ENCODE results near the gene CEACAM3.

Gene CEACAM3

GRCh38 chr19:41844601-41845000 lies 48.2 kb downstream of the CEACAM3 start, which contains the start of gene LYPD4:
TSS of gene LYPD4 (minus strand) at chr19:41844683. CDS start at chr19:41839285, 5,398 bp downstream.
- no peak within 1 kb of the TSS for H3K27ac Mint-ChIP-seq
- DNase-seq: no peak
- TF ChIP-seq CTCF (IDR thresholded peaks at IDR 0.05): no peak
- H3K9me3 Mint-ChIP-seq: peaks cover 30% of the 10 kb centered on the region
- no peak within 1 kb of the TSS for H3K4me3 Mint-ChIP-seq
- no peaks in the 10 kb centered on the region for H3K36me3 Mint-ChIP-seq (ENCODE audit: low read depth)
- no peaks in the 10 kb centered on the region for H3K4me1 Mint-ChIP-seq
- peaks cover 49% of the 10 kb centered on the region for H3K27me3 Mint-ChIP-seq (ENCODE audit: low read depth, poor library complexity)

- peaks cover 49% of the 10 kb centered on the region for H3K27me3 Mint-ChIP-seq (ENCODE audit: low read depth, poor library complexity)
Measured at GRCh38 chr19:41845001-41845050, 48.4 kb downstream of the CEACAM3 start, which contains the start of gene DMRTC2. TSS of gene DMRTC2 (plus strand) at chr19:41845042. CDS start at chr19:41847429, 2,387 bp downstream.

GRCh38 chr19:41845051-41845590 lies 48.7 kb downstream of the CEACAM3 start:
- no peaks in the 10 kb centered on the region for H3K36me3 Mint-ChIP-seq (ENCODE audit: low read depth)

More at GRCh38 chr19:41845001-41845050, 48.4 kb downstream of the CEACAM3 start, which contains the start of gene DMRTC2:
- H3K36me3 Mint-ChIP-seq (ENCODE audit: low read depth): no peaks in the 10 kb centered on the region
- no peaks in the 10 kb centered on the region for H3K4me1 Mint-ChIP-seq
- H3K27ac Mint-ChIP-seq: no peak within 1 kb of the TSS
- no peak for TF ChIP-seq CTCF (IDR thresholded peaks at IDR 0.05)
- peaks cover 30% of the 10 kb centered on the region for H3K9me3 Mint-ChIP-seq
- DNase-seq: no peak
- no peak within 1 kb of the TSS for H3K4me3 Mint-ChIP-seq

DNA sequence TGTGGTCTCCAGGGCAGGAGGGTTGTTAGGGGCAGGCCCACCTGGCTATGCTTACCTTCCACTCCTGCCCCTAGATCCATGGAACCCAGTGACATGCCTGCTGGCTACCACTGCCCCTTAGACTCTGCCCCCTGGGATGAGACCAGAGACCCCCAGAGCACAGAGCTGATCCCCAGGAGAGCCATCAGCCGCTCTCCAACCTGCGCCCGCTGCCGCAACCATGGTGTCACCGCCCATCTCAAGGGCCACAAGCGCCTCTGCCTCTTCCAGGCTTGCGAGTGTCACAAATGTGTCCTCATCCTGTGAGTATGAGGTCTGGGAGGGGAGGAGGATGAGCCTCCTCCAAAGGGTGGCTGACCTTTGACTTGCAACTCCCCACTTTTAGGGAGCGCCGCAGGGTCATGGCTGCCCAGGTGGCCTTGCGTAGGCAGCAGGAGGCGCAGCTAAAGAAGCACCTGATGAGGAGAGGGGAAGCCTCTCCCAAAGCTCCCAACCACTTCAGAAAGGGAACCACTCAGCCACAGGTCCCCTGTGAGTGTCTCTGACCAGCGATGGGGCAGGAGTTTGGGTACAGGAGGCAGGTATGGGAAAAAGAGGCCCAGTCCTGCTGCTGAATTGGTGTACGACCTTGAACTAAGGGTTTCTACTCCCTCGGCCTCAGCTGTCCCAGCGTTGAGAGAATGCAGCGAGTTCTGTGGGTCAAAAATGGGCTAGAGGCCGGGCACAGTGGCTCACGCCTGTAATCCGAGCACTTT lies 51.1 kb downstream of the CEACAM3 start:
- Mint-ChIP-seq H3K4me1 (no peaks in the 10 kb centered on the region), H3K9me3 (peaks cover 26% of the 10 kb centered on the region), H3K36me3 (ENCODE audit: low read depth) (no peaks in the 10 kb centered on the region), H3K27me3 (ENCODE audit: low read depth, poor library complexity) (peaks cover 74% of the 10 kb centered on the region), H3K27ac (no peak overlapping the region), H3K4me3 (no peak overlapping the region)
- DNase-seq: no peak
- no peak for TF ChIP-seq CTCF (IDR thresholded peaks at IDR 0.05)

More at GRCh38 chr19:41845051-41845590, 48.7 kb downstream of the CEACAM3 start:
- peaks cover 52% of the 10 kb centered on the region for H3K27me3 Mint-ChIP-seq (ENCODE audit: low read depth, poor library complexity)
- H3K27ac Mint-ChIP-seq: no peak overlapping the region
- no peaks in the 10 kb centered on the region for H3K4me1 Mint-ChIP-seq
- no peak for DNase-seq
- no peak for TF ChIP-seq CTCF (IDR thresholded peaks at IDR 0.05)
- H3K4me3 Mint-ChIP-seq: no peak overlapping the region
- peaks cover 30% of the 10 kb centered on the region for H3K9me3 Mint-ChIP-seq

DNA sequence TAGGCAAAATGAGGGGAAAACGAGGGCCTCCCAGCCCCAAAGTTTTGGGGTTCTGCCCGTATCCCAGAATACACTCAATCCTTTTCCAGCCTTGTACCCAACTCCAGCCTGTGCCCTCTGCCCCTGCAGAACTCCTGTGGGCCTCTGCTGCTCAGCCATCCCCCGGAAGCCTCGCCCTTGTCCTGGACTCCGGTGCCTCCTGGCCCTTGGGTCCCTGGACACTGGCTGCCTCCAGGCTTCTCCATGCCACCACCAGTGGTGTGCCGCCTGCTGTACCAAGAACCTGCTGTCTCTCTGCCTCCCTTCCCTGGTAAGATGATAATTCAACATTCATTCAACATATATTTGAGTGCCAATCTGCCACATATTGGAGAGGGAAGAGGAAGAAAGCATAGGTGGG lies 52.3 kb downstream of the CEACAM3 start:
- Mint-ChIP-seq H3K36me3 (ENCODE audit: low read depth) (no peaks in the 10 kb centered on the region), H3K4me3 (no peak overlapping the region), H3K27me3 (ENCODE audit: low read depth, poor library complexity) (peaks cover 77% of the 10 kb centered on the region), H3K9me3 (peaks cover 19% of the 10 kb centered on the region), H3K4me1 (no peaks in the 10 kb centered on the region), H3K27ac (no peak overlapping the region)
- no peak for DNase-seq
- TF ChIP-seq CTCF (IDR thresholded peaks at IDR 0.05): no peak

GRCh38 chr19:41849067-41849466 lies 52.7 kb downstream of the CEACAM3 start:
- Mint-ChIP-seq H3K36me3 (ENCODE audit: low read depth) (no peaks in the 10 kb centered on the region), H3K27me3 (ENCODE audit: low read depth, poor library complexity) (peaks cover 78% of the 10 kb centered on the region), H3K27ac (no peak overlapping the region), H3K9me3 (peaks cover 15% of the 10 kb centered on the region), H3K4me1 (no peaks in the 10 kb centered on the region), H3K4me3 (no peak overlapping the region)
- TF ChIP-seq CTCF (IDR thresholded peaks at IDR 0.05): no peak
- DNase-seq: no peak
